8988T (cell line): ENCODE results near the gene C19orf33.

ENCODE experiments used
- DNase-seq: peaks from one replicate; pipeline ENCODE4 v3.0.0; 2011

Gene C19orf33

DNA sequence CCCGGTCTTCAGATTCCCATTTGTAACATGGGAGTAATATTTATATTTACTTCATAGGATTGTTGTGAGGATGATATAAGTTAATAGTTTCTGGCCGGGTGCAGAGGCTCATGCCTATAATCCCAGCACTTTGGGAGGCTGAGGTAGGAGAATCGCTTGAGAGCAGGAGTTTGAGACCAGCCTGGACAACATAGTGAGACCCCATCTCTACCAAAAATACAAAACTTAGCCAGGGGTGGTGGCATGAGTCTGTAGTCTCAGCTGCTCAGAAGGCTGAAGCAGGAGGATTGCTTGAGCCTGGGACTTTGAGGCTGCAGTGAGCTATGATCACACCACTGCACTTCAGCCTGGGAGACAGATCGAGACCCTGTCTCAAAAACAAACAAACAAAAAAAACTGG is 42.8 kb downstream of the C19orf33 start:
- no peak for DNase-seq

- no peak for DNase-seq
These were observed 46.8 kb downstream of the C19orf33 start for GRCh38 chr19:38350883-38351282.

DNA sequence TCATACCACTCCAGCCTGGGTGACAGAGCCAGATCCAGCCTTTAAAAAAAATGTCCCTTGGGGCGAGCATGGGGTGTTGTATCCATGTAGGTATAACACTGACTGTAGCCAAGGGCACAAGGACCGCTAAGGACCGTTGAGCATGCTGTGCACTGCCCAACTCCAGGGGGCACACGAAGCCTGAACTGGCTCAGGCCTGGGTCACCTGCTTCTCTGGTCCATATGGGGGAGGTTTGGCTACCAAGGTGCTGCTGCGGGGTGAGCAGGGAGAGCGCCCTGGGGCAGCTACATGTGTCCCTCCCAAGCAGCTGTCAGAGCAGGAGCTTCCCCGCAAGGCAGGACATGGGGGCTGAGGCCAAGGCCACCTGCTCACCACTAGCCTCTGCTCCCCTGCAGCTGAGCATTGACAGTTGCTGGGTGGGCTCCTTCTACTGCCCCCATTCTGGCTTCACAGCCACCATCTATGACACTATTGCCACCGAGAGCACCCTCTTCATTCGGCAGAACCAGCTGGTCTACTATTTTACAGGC is 47.9 kb downstream of the C19orf33 start:
- DNase-seq: no peak

DNA sequence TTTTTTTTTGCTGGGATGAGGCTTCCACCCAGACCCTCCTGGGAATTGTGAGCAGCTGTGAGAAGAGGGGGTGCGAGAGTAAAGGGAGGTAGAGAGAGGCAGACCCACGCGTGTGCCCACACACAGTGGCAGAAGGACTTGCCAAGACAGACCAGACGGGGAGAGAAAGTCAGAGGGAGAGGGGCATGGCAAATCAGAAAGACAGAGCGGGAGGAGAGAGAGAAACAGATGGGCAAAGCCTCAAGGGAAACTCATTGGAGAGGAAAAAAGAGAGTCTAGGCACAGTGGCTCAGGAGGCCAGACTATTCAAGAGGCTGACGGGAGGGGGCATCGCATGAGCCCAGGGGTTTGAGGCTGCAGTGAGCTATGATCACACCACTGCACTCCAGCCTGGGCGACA is 48.6 kb downstream of the C19orf33 start:
- no peak for DNase-seq
